GM19468 (cell line): ENCODE results near the gene NAA10.

ENCODE experiments used
- ATAC-seq: cut with Tn5 transposase; IDR thresholded peaks from one replicate; pipeline ENCODE4 v1.9.1; 2021; ENCODE audit warnings: mild to moderate bottlenecking, moderate library complexity, moderate number of reproducible peaks; ENCODE audit not compliant: unreplicated experiment; ENCODE audit errors: extremely low read depth

Gene NAA10

GRCh38 chrX:153934762-153935325, at the start of gene NAA10:
Gene NAA10, minus strand, starts transcription at chrX:153935037. Its CDS starts 133 bp downstream, at chrX:153934904.
- ATAC-seq: peak; percentile 67

GRCh38 chrX:153983321-153983801, 48.5 kb upstream of the NAA10 start:
- ATAC-seq: no peak

- ATAC-seq: no peak
Observed at GRCh38 chrX:153981771-153982533, 47.1 kb upstream of the NAA10 start.

- no peak for ATAC-seq
Observed at GRCh38 chrX:153981231-153981630, 46.4 kb upstream of the NAA10 start.

GRCh38 chrX:153980394-153980793, 45.6 kb upstream of the NAA10 start:
- peak; percentile 42 for ATAC-seq

- ATAC-seq: no peak
Observed at GRCh38 chrX:153974726-153975286, 40.0 kb upstream of the NAA10 start.

GRCh38 chrX:153974003-153974725, 39.3 kb upstream of the NAA10 start:
- no peak for ATAC-seq

- no peak for ATAC-seq
Observed at GRCh38 chrX:153973127-153974002, 38.5 kb upstream of the NAA10 start.

GRCh38 chrX:153972368-153973126, 37.7 kb upstream of the NAA10 start, which contains the start of gene TMEM187:
Gene TMEM187, plus strand, starts transcription at chrX:153972754. Its CDS starts 9,309 bp downstream, at chrX:153982063.
- peak; percentile 60 for ATAC-seq

GRCh38 chrX:153971450-153972367, 36.9 kb upstream of the NAA10 start, which contains the start of gene HCFC1:
Gene HCFC1, minus strand, starts transcription at chrX:153971818. Its CDS starts 978 bp downstream, at chrX:153970840.
- ATAC-seq: peak; percentile 18

- ATAC-seq: peak; percentile 11
Observed at GRCh38 chrX:153971124-153971449, 36.2 kb upstream of the NAA10 start.

- ATAC-seq: no peak
Observed at GRCh38 chrX:153970357-153971123, 35.7 kb upstream of the NAA10 start.

GRCh38 chrX:153969904-153970356, 35.1 kb upstream of the NAA10 start:
- no peak for ATAC-seq

GRCh38 chrX:153969125-153969903, 34.5 kb upstream of the NAA10 start:
- ATAC-seq: no peak

- ATAC-seq: no peak
Observed at GRCh38 chrX:153968754-153969124, 33.9 kb upstream of the NAA10 start.

- no peak for ATAC-seq
Observed at GRCh38 chrX:153968255-153968654, 33.4 kb upstream of the NAA10 start.
